Liver (tissue), 9 donors: ENCODE data around the gene SRCAP. TPM values are rescaled to one million over a fixed set of nuclear protein-coding genes. Genes with fewer than 3 reads are reported as not detected.

Experiments
- DNase-seq: peaks from one replicate; pipeline ENCODE4 v3.0.0-alpha.2; 2017; ENCODE audit warnings: low spot score
- H3K27ac ChIP-seq, 2 donors: one replicate each; pipeline ENCODE4 v1.7.0; 2013; ENCODE audit warnings: inconsistent platforms in 2 of 2, low read length in 2 of 2, control low read depth in 1 of 2, low read depth in 1 of 2, mild to moderate bottlenecking in 1 of 2
- H3K27me3 ChIP-seq, 4 donors: one replicate each; pipeline versions ENCODE4 v1.6.1 to v1.7.0; 2013; ENCODE audit warnings: low read length in 3 of 4, inconsistent platforms in 1 of 4, mild to moderate bottlenecking in 1 of 4, moderate library complexity in 1 of 4; ENCODE audit not compliant: control insufficient read depth in 4 of 4, insufficient read depth in 4 of 4
- H3K36me3 ChIP-seq, 4 donors: one replicate each; pipeline versions ENCODE4 v1.6.1 to v1.7.0; 2013; ENCODE audit warnings: low read length in 3 of 4, mild to moderate bottlenecking in 3 of 4, low read depth in 1 of 4, moderate library complexity in 1 of 4; ENCODE audit not compliant: control insufficient read depth in 4 of 4, insufficient read depth in 3 of 4
- H3K4me1 ChIP-seq, 4 donors: one replicate each; pipeline versions ENCODE4 v1.6.1 to v1.7.0; 2013; ENCODE audit warnings: low read length in 3 of 4, mild to moderate bottlenecking in 3 of 4, moderate library complexity in 1 of 4; ENCODE audit not compliant: control insufficient read depth in 4 of 4, insufficient read depth in 4 of 4
- H3K4me3 ChIP-seq, 3 donors: one replicate each; pipeline versions ENCODE4 v1.6.1 to v1.7.0; 2013; ENCODE audit warnings: low read length in 3 of 3, control low read depth in 1 of 3, low read depth in 1 of 3, mild to moderate bottlenecking in 1 of 3
- H3K9ac ChIP-seq, 2 donors: one replicate each; pipeline ENCODE4 v1.7.0; 2013; ENCODE audit warnings: low read length in 2 of 2, mild to moderate bottlenecking in 2 of 2, moderate library complexity in 2 of 2, control low read depth in 1 of 2, low read depth in 1 of 2
- H3K9me3 ChIP-seq, 4 donors: one replicate each; pipeline versions ENCODE4 v1.6.1 to v1.7.0; 2013; ENCODE audit warnings: low read length in 3 of 4; ENCODE audit not compliant: control insufficient read depth in 4 of 4
- ATF3 ChIP-seq: IDR thresholded peaks from 2 replicates; pipeline ENCODE4 v1.6.1; 2016; ENCODE audit warnings: antibody characterized with exemption
- EGR1 ChIP-seq, 2 donors: IDR thresholded peaks; 2 replicates each; pipeline ENCODE4 v1.6.1; 2016 to 2018; ENCODE audit warnings: antibody characterized with exemption in 2 of 2, low read depth in 2 of 2
- FOXA1 ChIP-seq: IDR thresholded peaks from 2 replicates; pipeline ENCODE4 v1.6.1; 2016; ENCODE audit warnings: antibody characterized with exemption
- FOXA2 ChIP-seq: IDR thresholded peaks from 2 replicates; pipeline ENCODE4 v1.6.1; 2016; ENCODE audit warnings: antibody characterized with exemption
- GABPA ChIP-seq, 2 donors: IDR thresholded peaks in 1 of 2; conservative IDR thresholded peaks in 1 of 2; 2 replicates each; pipeline ENCODE4 v1.6.1; 2016; ENCODE audit warnings: antibody characterized with exemption in 2 of 2, mild to moderate bottlenecking in 1 of 2, moderate library complexity in 1 of 2
- HNF4A ChIP-seq, 2 donors: conservative IDR thresholded peaks; 2 replicates each; pipeline ENCODE4 v1.6.1; 2016; ENCODE audit warnings: antibody characterized with exemption in 2 of 2, mild to moderate bottlenecking in 2 of 2
- HNF4G ChIP-seq: IDR thresholded peaks from 2 replicates; pipeline ENCODE4 v1.6.1; 2016; ENCODE audit warnings: antibody characterized with exemption
- JUND ChIP-seq, 2 donors: IDR thresholded peaks; 2 replicates each; pipeline ENCODE4 v1.6.1; 2016; ENCODE audit warnings: antibody characterized with exemption in 2 of 2
- NR2F2 ChIP-seq: IDR thresholded peaks from 2 replicates; pipeline ENCODE4 v1.6.1; 2016; ENCODE audit warnings: antibody characterized with exemption
- RAD21 ChIP-seq, 2 donors: IDR thresholded peaks; 2 replicates each; pipeline ENCODE4 v1.6.1; 2016; ENCODE audit warnings: antibody characterized with exemption in 2 of 2, mild to moderate bottlenecking in 2 of 2
- REST ChIP-seq: IDR thresholded peaks from 2 replicates; pipeline ENCODE4 v1.6.1; 2016; ENCODE audit warnings: antibody characterized with exemption, mild to moderate bottlenecking
- RXRA ChIP-seq, 2 donors: IDR thresholded peaks; 2 replicates each; pipeline ENCODE4 v1.6.1; 2017 to 2018; ENCODE audit warnings: antibody characterized with exemption in 2 of 2, mild to moderate bottlenecking in 1 of 2
- SP1 ChIP-seq: IDR thresholded peaks from 2 replicates; pipeline ENCODE4 v1.6.1; 2018; ENCODE audit warnings: antibody characterized with exemption, mild to moderate bottlenecking
- TAF1 ChIP-seq: conservative IDR thresholded peaks from 2 replicates; pipeline ENCODE4 v1.6.1; 2016; ENCODE audit warnings: antibody characterized with exemption, mild to moderate bottlenecking
- YY1 ChIP-seq: IDR thresholded peaks from 2 replicates; pipeline ENCODE4 v1.6.1; 2016; ENCODE audit warnings: antibody characterized with exemption, mild to moderate bottlenecking
- ZBTB33 ChIP-seq: IDR thresholded peaks from 2 replicates; pipeline ENCODE4 v1.6.1; 2016; ENCODE audit warnings: antibody characterized with exemption
- WGBS: extraction: QIAGEN DNeasy Blood & Tissue Kit; methylation state at CpG from one replicate; pipeline ENCODE4 v1.1.7; 2013; 5-methylcytosine and 5-hydroxymethylcytosine counted together
- polyA plus RNA-seq, 2 donors: library from polyadenylated mRNA; stranded (reverse) in 1 of 2; unstranded in 1 of 2; fragments of 200-250 nt in 1 of 2; fragments of >200 nt in 1 of 2; fragmentation: Nextera tagmentation in 1 of 2; extraction: Ambion mirVana in 1 of 2; gene quantifications; one replicate each; pipeline versions ENCODE4 v1.2.1 to v1.2.3, GENCODE V29; 2013 to 2015
- total RNA-seq, 2 donors: library from RNA; depleted of rRNA; stranded (reverse); fragments of >200 nt; gene quantifications; one replicate each; pipeline ENCODE4 v1.2.3, GENCODE V29; 2014
- TF ChIP-seq, protein P1 (sequence below): IDR thresholded peaks from 2 replicates; pipeline ENCODE4 v1.6.1; 2016; ENCODE audit warnings: antibody characterized with exemption
- TF ChIP-seq, protein P2 (sequence below): fragments of 150-350 bp; IDR thresholded peaks from 2 replicates; pipeline ENCODE4 v1.5.1; 2017; ENCODE audit warnings: improper control_type of control experiment, low read depth, low read length; ENCODE audit not compliant: missing input control
- donor health status: healthy.
- donor health status: healthy.
- donor health status: healthy.
- donor health status: healthy.
- donor health status: healthy.

Gene SRCAP
- total and polyA plus RNA-seq, 4 donors: 7.6 to 27.7 (median 17.7) TPM

DNA sequence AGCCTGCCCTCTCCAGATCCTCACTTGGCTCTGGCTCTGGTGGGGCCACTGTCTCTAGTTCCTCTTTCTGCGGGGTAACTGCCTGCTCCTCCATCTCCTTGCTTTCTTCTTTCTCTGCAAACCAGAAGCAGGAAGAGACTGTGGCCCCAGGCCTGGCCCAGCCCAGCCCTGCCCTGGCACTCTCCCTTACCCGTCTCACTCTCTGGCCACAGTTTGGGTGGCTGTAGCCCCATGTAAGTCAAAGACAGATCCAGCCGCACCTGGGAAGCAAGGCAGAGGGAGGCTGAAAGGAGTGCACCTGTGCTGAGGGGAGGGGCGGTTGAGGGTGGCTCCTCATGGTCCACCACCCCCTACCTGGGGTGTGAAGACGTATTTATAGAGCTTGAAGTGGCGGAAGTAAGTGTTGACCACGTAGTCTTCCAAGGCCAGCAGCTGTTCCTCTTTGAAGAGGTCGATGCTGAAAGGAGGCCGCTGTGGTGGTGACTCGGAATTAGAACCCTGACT is 60.1 kb downstream of the SRCAP start:
- peaks cover 5 to 38% (median 32%) of the 10 kb centered on the region in 4 donors for H3K4me1 ChIP-seq
- 83% methylated on average over 10 of the region's 10 CpGs for WGBS
- no peaks in the 10 kb centered on the region for H3K9me3 ChIP-seq
- no peak for DNase-seq
- no peak overlapping the region for H3K4me3 ChIP-seq
- TF ChIP-seq YY1 (no peak), GABPA (IDR thresholded peaks at IDR 0.05 in 1 of 2, conservative IDR thresholded peaks at IDR 0.05 in 1 of 2) (no peak), JUND (IDR thresholded peaks at IDR 0.05) (no peak), TAF1 (no peak), RAD21 (IDR thresholded peaks at IDR 0.05) (no peak), ATF3 (no peak), FOXA1 (no peak), RXRA (IDR thresholded peaks at IDR 0.05) (no peak), HNF4G (no peak), REST (no peak), FOXA2 (no peak), ZBTB33 (no peak)
- no peak overlapping the region for H3K9ac ChIP-seq
- H3K36me3 ChIP-seq: peaks cover 2 to 22% (median 6%) of the 10 kb centered on the region in 4 donors
- H3K27ac ChIP-seq: peak overlapping the region; percentile 39 to 43
- no peaks in the 10 kb centered on the region for H3K27me3 ChIP-seq

DNA sequence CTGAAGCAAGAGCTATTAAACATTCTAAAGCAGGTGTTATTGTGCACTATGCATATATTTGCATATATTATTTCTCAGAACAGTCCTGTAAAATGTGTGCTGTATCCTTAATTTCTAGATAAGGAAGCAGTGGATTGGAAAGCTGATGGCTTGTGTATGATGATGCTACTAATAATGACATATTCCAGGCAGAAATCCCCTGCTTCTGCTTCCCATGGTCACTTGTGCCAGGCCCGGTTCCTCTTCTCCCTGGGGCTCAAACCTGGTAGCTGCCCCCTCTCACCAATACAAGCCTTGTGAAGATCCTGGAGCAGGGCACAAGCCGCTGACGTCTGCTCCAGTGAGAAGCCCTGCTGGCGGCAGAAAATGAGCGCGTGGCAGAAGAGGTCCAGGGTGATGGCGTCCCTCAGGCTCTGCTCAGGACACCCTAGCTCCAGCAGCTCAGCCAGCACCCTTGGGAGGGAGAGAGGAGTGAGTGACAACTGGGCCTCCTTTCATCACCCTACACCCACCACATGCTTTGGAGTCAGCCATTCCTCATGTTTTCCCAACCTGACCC is 61.1 kb downstream of the SRCAP start:
- H3K9me3 ChIP-seq: no peaks in the 10 kb centered on the region
- no peak overlapping the region for H3K4me3 ChIP-seq
- no peaks in the 10 kb centered on the region for H3K27me3 ChIP-seq
- H3K9ac ChIP-seq: no peak overlapping the region
- peaks cover 4 to 29% (median 24%) of the 10 kb centered on the region in 4 donors for H3K4me1 ChIP-seq
- WGBS: 94% methylated on average over 7 of the region's 7 CpGs
- TF ChIP-seq EGR1 (IDR thresholded peaks at IDR 0.05; ENCODE audit: low read depth in 2 of 2) (no peak), REST (no peak), FOXA2 (no peak), HNF4A (conservative IDR thresholded peaks at IDR 0.05) (no peak), SP1 (no peak), HNF4G (no peak), GABPA (IDR thresholded peaks at IDR 0.05 in 1 of 2, conservative IDR thresholded peaks at IDR 0.05 in 1 of 2) (no peak), NR2F2 (no peak), FOXA1 (no peak), YY1 (no peak), TAF1 (no peak), ATF3 (no peak)
- TF ChIP-seq, protein P1, sequence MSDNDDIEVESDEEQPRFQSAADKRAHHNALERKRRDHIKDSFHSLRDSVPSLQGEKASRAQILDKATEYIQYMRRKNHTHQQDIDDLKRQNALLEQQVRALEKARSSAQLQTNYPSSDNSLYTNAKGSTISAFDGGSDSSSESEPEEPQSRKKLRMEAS: no peak
- TF ChIP-seq, protein P2, sequence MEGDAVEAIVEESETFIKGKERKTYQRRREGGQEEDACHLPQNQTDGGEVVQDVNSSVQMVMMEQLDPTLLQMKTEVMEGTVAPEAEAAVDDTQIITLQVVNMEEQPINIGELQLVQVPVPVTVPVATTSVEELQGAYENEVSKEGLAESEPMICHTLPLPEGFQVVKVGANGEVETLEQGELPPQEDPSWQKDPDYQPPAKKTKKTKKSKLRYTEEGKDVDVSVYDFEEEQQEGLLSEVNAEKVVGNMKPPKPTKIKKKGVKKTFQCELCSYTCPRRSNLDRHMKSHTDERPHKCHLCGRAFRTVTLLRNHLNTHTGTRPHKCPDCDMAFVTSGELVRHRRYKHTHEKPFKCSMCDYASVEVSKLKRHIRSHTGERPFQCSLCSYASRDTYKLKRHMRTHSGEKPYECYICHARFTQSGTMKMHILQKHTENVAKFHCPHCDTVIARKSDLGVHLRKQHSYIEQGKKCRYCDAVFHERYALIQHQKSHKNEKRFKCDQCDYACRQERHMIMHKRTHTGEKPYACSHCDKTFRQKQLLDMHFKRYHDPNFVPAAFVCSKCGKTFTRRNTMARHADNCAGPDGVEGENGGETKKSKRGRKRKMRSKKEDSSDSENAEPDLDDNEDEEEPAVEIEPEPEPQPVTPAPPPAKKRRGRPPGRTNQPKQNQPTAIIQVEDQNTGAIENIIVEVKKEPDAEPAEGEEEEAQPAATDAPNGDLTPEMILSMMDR: no peak
- H3K27ac ChIP-seq: no peak overlapping the region
- DNase-seq: no peak
- peaks cover 11 to 29% (median 14%) of the 10 kb centered on the region in 4 donors for H3K36me3 ChIP-seq
